Measurements from ENCODE around the gene XKRX. TPM values are rescaled to one million over a fixed set of nuclear protein-coding genes. Genes with fewer than 3 reads are reported as not detected.

Gene XKRX
- total and polyA plus RNA-seq, 2 of the 13 experiments (the other 11 are each of a cell fraction or from before 2014, with no cell fraction given) = not detected

Other genes with a start within 250 kb of the XKRX start
- gene SYTL4, start 196.8 kb downstream of the XKRX start, total RNA-seq (2016; rRNA removed; fragmentation: Illumina TruSeq; extraction: Trizol) = 0.67 and 0.73 TPM in 2 replicates
- 0.22 and 0.41 TPM in 2 replicates for gene SYTL4, start 196.8 kb downstream of the XKRX start, polyA plus RNA-seq (2011; rRNA removed)
- gene CSTF2, start 108.5 kb downstream of the XKRX start, total RNA-seq (2016; rRNA removed; fragmentation: Illumina TruSeq; extraction: Trizol) = 26.7 and 37.1 TPM in 2 replicates
- gene CSTF2, start 108.5 kb downstream of the XKRX start, polyA plus RNA-seq (2011; rRNA removed) = 17.5 and 19.7 TPM in 2 replicates
- gene NOX1, start 54.6 kb downstream of the XKRX start, total RNA-seq (2016; rRNA removed; fragmentation: Illumina TruSeq; extraction: Trizol) = not detected in 2 replicates
- gene NOX1, start 54.6 kb downstream of the XKRX start, polyA plus RNA-seq (2011; rRNA removed) = 0.07 and 0.10 TPM in 2 replicates
- not detected in 2 replicates for gene ARL13A, start 40.8 kb upstream of the XKRX start, total RNA-seq (2016; rRNA removed; fragmentation: Illumina TruSeq; extraction: Trizol)
- gene ARL13A, start 40.8 kb upstream of the XKRX start, polyA plus RNA-seq (2011; rRNA removed) = not detected in 2 replicates
- 11.2 and 13.0 TPM in 2 replicates for gene TRMT2B, start 123.2 kb upstream of the XKRX start, total RNA-seq (2016; rRNA removed; fragmentation: Illumina TruSeq; extraction: Trizol)
- gene TRMT2B, start 123.2 kb upstream of the XKRX start, polyA plus RNA-seq (2011; rRNA removed) = 6.7 and 7.0 TPM in 2 replicates
- gene TMEM35A, start 150.0 kb upstream of the XKRX start, total RNA-seq (2016; rRNA removed; fragmentation: Illumina TruSeq; extraction: Trizol) = not detected in 2 replicates
- gene TMEM35A, start 150.0 kb upstream of the XKRX start, polyA plus RNA-seq (2011; rRNA removed) = 0.03 TPM in 1 of 2 replicates, not detected in the other
- gene CENPI, start 169.3 kb upstream of the XKRX start, total RNA-seq (2016; rRNA removed; fragmentation: Illumina TruSeq; extraction: Trizol) = 26.5 and 38.2 TPM in 2 replicates
- gene CENPI, start 169.3 kb upstream of the XKRX start, polyA plus RNA-seq (2011; rRNA removed) = 3.4 and 5.1 TPM in 2 replicates